ENCODE results near the gene THOC6. TPM values are rescaled to one million over a fixed set of nuclear protein-coding genes. Genes with fewer than 3 reads are reported as not detected.

THOC6 gene
- total RNA-seq, 4 donors from 2014 or later, result 13.2 to 22.1 (median 20.1) TPM

- WGBS, 2 donors, result 57 to 63% methylated on average over 11 to 13 of the region's 13 CpGs
- intact Hi-C loops (cut with DNase I; ENCODE audit: low total_unique reads), result no loop called here
- H3K4me3 ChIP-seq (ENCODE audit: low read depth, poor library complexity, severe bottlenecking), result no peak overlapping the region
Measured at GRCh38 chr16:3007059-3007956, 16.5 kb upstream of the THOC6 start.

GRCh38 chr16:3007957-3008689 lies 15.7 kb upstream of the THOC6 start:
- WGBS, 2 donors, result 33 to 38% methylated on average over 16 to 17 of the region's 17 CpGs
- no peak for DNase-seq (ENCODE audit: low spot score in 2 of 2)
- intact Hi-C loops (cut with DNase I; ENCODE audit: low total_unique reads), result no loop called here
- TF ChIP-seq CTCF (IDR thresholded peaks at IDR 0.05), result no peak
- no peak overlapping the region for H3K4me3 ChIP-seq (ENCODE audit: low read depth, poor library complexity, severe bottlenecking)

More at GRCh38 chr16:3007059-3007956, 16.5 kb upstream of the THOC6 start:
- DNase-seq (ENCODE audit: low spot score in 2 of 2), result no peak
- no peak for TF ChIP-seq CTCF (IDR thresholded peaks at IDR 0.05)
- no peak for TF ChIP-seq POLR2A (IDR thresholded peaks at IDR 0.05)

GRCh38 chr16:3008690-3009037 lies 15.2 kb upstream of the THOC6 start:
- H3K4me3 ChIP-seq (ENCODE audit: low read depth, poor library complexity, severe bottlenecking), result no peak overlapping the region
- TF ChIP-seq CTCF (IDR thresholded peaks at IDR 0.05), result no peak
- TF ChIP-seq POLR2A (IDR thresholded peaks at IDR 0.05), result no peak
- intact Hi-C loops (cut with DNase I; ENCODE audit: low total_unique reads), result no loop called here
- no peak for DNase-seq (ENCODE audit: low spot score in 2 of 2)
- 45 to 87% methylated on average over 4 of the region's 4 CpGs for WGBS, 2 donors

DNA sequence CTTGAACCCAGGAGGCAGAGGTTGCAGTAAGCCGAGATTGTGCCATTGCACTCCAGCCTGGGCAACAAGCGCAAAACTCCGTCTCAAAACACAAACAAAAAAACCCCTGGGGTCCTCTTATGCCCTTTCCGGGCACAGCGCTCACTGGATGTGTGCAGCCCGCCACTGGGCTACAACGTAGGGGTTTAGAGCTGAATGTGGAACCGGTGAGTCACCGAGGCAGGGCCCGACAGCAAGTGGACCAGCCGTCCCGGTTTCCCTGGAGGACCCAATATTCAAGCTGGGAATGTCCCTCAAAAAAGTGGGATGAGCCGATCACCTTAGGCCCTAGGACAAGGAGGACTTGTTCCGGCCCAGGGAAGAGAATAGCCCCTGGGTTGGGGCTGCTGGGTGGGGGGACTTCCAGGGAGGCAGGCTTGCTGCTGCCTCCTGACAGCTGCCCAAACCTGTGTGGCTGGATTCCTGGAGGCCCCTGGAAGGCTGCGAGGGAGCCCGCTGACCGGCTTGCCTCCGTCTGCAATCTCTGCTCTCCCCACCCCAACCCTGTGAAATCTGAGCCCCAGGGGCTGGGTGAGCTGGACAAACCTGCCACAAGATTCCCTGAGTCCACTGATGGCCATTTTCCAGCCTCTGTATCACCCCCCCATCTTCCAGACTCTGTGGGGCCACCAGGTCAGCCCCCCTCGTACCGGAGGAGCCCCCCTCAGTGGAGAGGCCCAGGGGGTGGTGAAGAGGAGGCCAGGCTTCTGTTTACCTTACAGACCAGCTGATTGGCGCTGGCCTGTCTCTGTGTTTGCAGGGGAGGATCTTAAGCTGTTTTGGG lies 14.1 kb upstream of the THOC6 start:
- intact Hi-C loops (cut with DNase I; ENCODE audit: low total_unique reads), result no loop called here
- DNase-seq (ENCODE audit: low spot score in 2 of 2), result no peak
- TF ChIP-seq POLR2A (IDR thresholded peaks at IDR 0.05) (no peak), CTCF (IDR thresholded peaks at IDR 0.05) (no peak)
- no peak overlapping the region for H3K4me3 ChIP-seq (ENCODE audit: low read depth, poor library complexity, severe bottlenecking)
- WGBS, 2 donors, result 48 to 53% methylated on average over 16 to 21 of the region's 21 CpGs

DNA sequence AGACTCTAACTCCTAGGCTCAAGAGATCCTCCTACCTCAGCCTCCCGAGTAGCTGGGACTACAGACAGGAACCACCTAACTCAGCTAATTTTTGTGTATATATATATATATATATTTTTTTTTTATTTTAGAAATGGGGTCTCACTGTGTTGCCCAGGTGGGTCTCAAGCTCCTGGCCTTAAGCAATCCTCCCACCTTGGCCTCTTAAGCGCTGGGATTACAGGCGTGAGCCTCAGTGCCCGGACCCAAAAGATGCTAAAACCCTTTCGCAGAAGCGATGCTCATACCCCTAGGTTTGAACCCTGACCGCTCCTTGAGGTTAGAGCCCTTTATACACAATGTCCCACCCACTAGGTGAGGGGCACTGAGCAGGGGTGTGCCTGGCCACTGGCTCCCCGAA lies 13.3 kb upstream of the THOC6 start:
- H3K4me3 ChIP-seq (ENCODE audit: low read depth, poor library complexity, severe bottlenecking), result no peak overlapping the region
- intact Hi-C loops (cut with DNase I; ENCODE audit: low total_unique reads), result no loop called here
- 91 to 97% methylated on average over 8 of the region's 8 CpGs for WGBS, 2 donors
- TF ChIP-seq CTCF (IDR thresholded peaks at IDR 0.05) (no peak), POLR2A (IDR thresholded peaks at IDR 0.05) (no peak)
- no peak for DNase-seq (ENCODE audit: low spot score in 2 of 2)
